Measurements from ENCODE around the gene SLC39A7. TPM values are rescaled to one million over a fixed set of nuclear protein-coding genes. Genes with fewer than 3 reads are reported as not detected.

Gene SLC39A7
- total RNA-seq, 1 experiment from 2014 or later, result 110 TPM

GRCh38 chr6:33185190-33185589 is 15.5 kb upstream of the SLC39A7 start:
- Histone ChIP-seq H4K20me1 (ENCODE audit: insufficient read depth) (no peaks in the 10 kb centered on the region), H3K4me2 (no peak overlapping the region), H2AFZ (no peak overlapping the region), H3K9me2 (ENCODE audit: insufficient read depth) (no peaks in the 10 kb centered on the region), H3K27me3 (ENCODE audit: insufficient read depth, low read depth) (peaks cover 7% of the 10 kb centered on the region; the same call in 1 of the 2 replicates), H3F3A (ENCODE audit: insufficient read depth, low read depth) (no peaks in the 10 kb centered on the region), H3K36me3 (ENCODE audit: low read depth) (no peaks in the 10 kb centered on the region), H3K4me3 (no peak overlapping the region), H3K4me1 (replicated peaks; ENCODE audit: insufficient read depth) (no peaks in the 10 kb centered on the region), H3K79me2 (ENCODE audit: low read depth) (no peaks in the 10 kb centered on the region), H3K27ac (no peak overlapping the region), H3K9me3 (ENCODE audit: insufficient read depth, low read depth) (no peaks in the 10 kb centered on the region)
- CTCF ChIA-PET, result no interaction called here
- no TSS peak for BruUV-seq (replicated peaks)
- intact Hi-C loops (cut with micrococcal nuclease; ENCODE audit: unreplicated experiment), result no loop called here
- POLR2A ChIA-PET (ENCODE audit: unreplicated experiment), result no interaction called here
- DNase-seq, result no peak
- TF ChIP-seq EZH2 (IDR thresholded peaks at IDR 0.05; ENCODE audit: low read depth), result no peak
- TF ChIP-seq, protein P1, sequence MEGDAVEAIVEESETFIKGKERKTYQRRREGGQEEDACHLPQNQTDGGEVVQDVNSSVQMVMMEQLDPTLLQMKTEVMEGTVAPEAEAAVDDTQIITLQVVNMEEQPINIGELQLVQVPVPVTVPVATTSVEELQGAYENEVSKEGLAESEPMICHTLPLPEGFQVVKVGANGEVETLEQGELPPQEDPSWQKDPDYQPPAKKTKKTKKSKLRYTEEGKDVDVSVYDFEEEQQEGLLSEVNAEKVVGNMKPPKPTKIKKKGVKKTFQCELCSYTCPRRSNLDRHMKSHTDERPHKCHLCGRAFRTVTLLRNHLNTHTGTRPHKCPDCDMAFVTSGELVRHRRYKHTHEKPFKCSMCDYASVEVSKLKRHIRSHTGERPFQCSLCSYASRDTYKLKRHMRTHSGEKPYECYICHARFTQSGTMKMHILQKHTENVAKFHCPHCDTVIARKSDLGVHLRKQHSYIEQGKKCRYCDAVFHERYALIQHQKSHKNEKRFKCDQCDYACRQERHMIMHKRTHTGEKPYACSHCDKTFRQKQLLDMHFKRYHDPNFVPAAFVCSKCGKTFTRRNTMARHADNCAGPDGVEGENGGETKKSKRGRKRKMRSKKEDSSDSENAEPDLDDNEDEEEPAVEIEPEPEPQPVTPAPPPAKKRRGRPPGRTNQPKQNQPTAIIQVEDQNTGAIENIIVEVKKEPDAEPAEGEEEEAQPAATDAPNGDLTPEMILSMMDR (conservative IDR thresholded peaks at IDR 0.05), result no peak

DNA sequence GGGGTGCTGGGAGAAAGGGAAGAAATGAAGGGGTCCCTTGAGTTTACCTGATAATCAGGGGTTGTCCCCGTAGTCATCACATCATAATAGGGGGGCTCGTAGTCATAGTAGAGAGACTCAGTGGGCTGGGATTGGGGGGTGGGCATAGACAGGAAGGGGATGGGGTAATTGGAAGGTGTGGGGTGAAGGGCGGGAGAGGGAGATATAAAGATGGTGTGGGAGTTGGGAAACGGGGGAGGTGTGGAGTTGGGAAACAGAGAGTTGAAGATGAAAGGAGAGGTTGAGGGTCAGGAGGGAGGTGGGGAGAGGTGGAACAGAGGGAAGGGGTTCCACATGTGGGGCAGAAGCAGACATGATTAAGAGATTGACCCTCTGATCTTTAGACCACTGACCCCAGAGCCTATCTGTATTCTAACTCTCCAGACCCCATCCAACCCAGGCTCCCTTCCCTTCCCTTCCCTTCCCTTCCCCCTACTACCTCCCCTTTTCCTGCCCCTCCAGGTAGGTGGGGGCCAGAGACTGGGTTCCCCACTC is 14.9 kb upstream of the SLC39A7 start:
- TF ChIP-seq, protein P1 (conservative IDR thresholded peaks at IDR 0.05), result no peak
- TF ChIP-seq EZH2 (IDR thresholded peaks at IDR 0.05; ENCODE audit: low read depth), result no peak
- no TSS peak for BruUV-seq (replicated peaks)
- CTCF ChIA-PET, result no interaction called here

DNA sequence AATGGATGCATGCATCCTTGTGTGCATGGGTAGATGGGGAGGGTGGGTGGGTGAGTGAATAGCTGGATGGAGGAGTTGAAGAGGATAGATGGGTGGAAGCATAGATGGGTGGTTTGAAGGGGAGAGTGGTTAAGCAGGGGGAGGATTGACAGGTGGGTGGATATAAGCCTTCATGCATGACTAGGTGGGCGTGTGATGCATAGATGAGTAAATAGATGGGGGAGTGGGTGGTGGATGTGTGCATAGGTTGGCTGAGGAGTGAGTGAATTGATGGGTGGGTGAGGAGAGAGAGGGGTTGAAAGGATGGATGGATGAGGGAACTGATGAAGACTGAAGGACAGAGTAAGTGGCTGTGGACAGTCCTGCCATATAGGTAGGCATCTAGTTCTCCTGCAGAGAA is 12.9 kb upstream of the SLC39A7 start:
- intact Hi-C loops (cut with micrococcal nuclease; ENCODE audit: unreplicated experiment), result no loop called here
- DNase-seq, result no peak
- Histone ChIP-seq H3K36me3 (ENCODE audit: low read depth) (no peaks in the 10 kb centered on the region), H3K27me3 (ENCODE audit: insufficient read depth, low read depth) (0 out of 2 replicates have a peak, but pooled peaks cover 4% of the 10 kb centered on the region), H3K9me2 (ENCODE audit: insufficient read depth) (no peaks in the 10 kb centered on the region), H3K4me1 (replicated peaks; ENCODE audit: insufficient read depth) (no peaks in the 10 kb centered on the region), H2AFZ (no peak overlapping the region), H4K20me1 (ENCODE audit: insufficient read depth) (no peaks in the 10 kb centered on the region), H3K4me3 (no peak overlapping the region), H3K9me3 (ENCODE audit: insufficient read depth, low read depth) (no peaks in the 10 kb centered on the region), H3K79me2 (ENCODE audit: low read depth) (no peaks in the 10 kb centered on the region), H3K4me2 (no peak overlapping the region), H3F3A (ENCODE audit: insufficient read depth, low read depth) (no peaks in the 10 kb centered on the region), H3K27ac (no peak overlapping the region)
- no TSS peak for BruUV-seq (replicated peaks)
- no peak for TF ChIP-seq EZH2 (IDR thresholded peaks at IDR 0.05; ENCODE audit: low read depth)
- TF ChIP-seq, protein P1 (conservative IDR thresholded peaks at IDR 0.05), result no peak
- ChIA-PET CTCF (no interaction called here), POLR2A (ENCODE audit: unreplicated experiment) (no interaction called here)

More for the DNA sequence above, 14.9 kb upstream of the SLC39A7 start:
- H3K4me1 ChIP-seq (replicated peaks; ENCODE audit: insufficient read depth), result no peaks in the 10 kb centered on the region
- no peak for DNase-seq
- H3K4me2 ChIP-seq, result no peak overlapping the region
- no peaks in the 10 kb centered on the region for H3F3A ChIP-seq (ENCODE audit: insufficient read depth, low read depth)
- no peaks in the 10 kb centered on the region for H3K9me3 ChIP-seq (ENCODE audit: insufficient read depth, low read depth)
- H4K20me1 ChIP-seq (ENCODE audit: insufficient read depth), result no peaks in the 10 kb centered on the region
- no peaks in the 10 kb centered on the region for H3K36me3 ChIP-seq (ENCODE audit: low read depth)
- H3K27ac ChIP-seq, result no peak overlapping the region
- intact Hi-C loops (cut with micrococcal nuclease; ENCODE audit: unreplicated experiment), result no loop called here
- H2AFZ ChIP-seq, result no peak overlapping the region
- H3K9me2 ChIP-seq (ENCODE audit: insufficient read depth), result no peaks in the 10 kb centered on the region
- H3K79me2 ChIP-seq (ENCODE audit: low read depth), result no peaks in the 10 kb centered on the region
- no peak overlapping the region for H3K4me3 ChIP-seq
- POLR2A ChIA-PET (ENCODE audit: unreplicated experiment), result no interaction called here
- H3K27me3 ChIP-seq (ENCODE audit: insufficient read depth, low read depth), result 0 out of 2 replicates have a peak, but pooled peaks cover 4% of the 10 kb centered on the region

Measured in PC-9 (cell line).